HUES64 (cell line): ENCODE data around the gene MYH3.

Experiments
- H3K27ac ChIP-seq: 2 replicates; pipeline ENCODE4 v1.7.0; 2013; ENCODE audit warnings: low read depth, low read length, inconsistent platforms
- H3K27me3 ChIP-seq: 2 replicates; pipeline ENCODE4 v1.6.1; 2013; ENCODE audit warnings: mild to moderate bottlenecking, low read length; ENCODE audit not compliant: insufficient read depth
- H3K36me3 ChIP-seq: 2 replicates; pipeline ENCODE4 v1.6.1; 2013; ENCODE audit warnings: mild to moderate bottlenecking, low read length; ENCODE audit not compliant: insufficient read depth
- H3K4me1 ChIP-seq: 2 replicates; pipeline ENCODE4 v1.6.1; 2013; ENCODE audit warnings: mild to moderate bottlenecking, low read length, moderate library complexity; ENCODE audit not compliant: insufficient read depth
- H3K4me3 ChIP-seq: 2 replicates; pipeline ENCODE4 v1.5.1; 2013; ENCODE audit warnings: mild to moderate bottlenecking, low read length, moderate library complexity
- H3K9ac ChIP-seq: 2 replicates; pipeline ENCODE4 v1.6.1; 2013; ENCODE audit warnings: mild to moderate bottlenecking, low read depth, low read length
- H3K9me3 ChIP-seq: 2 replicates; pipeline ENCODE4 v1.6.1; 2013; ENCODE audit warnings: low read depth, low read length; ENCODE audit not compliant: insufficient read depth
- WGBS: fragments of 150-250, 120-280 bp; methylation state at CpG from one replicate; pipeline ENCODE4 v1.1.7; 2013; ENCODE audit warnings: missing lambda C conversion rate; 5-methylcytosine and 5-hydroxymethylcytosine counted together

The MYH3 gene

GRCh38 chr17:10674704-10675103 is 17.6 kb upstream of the MYH3 start:
- 95% methylated on average over 4 of the region's 4 CpGs for WGBS
- H3K27ac ChIP-seq, result no peak overlapping the region
- H3K4me1 ChIP-seq, result no peaks in the 10 kb centered on the region
- H3K36me3 ChIP-seq, result peaks cover 53% of the 10 kb centered on the region
- H3K4me3 ChIP-seq, result no peak overlapping the region
- no peaks in the 10 kb centered on the region for H3K27me3 ChIP-seq
- no peaks in the 10 kb centered on the region for H3K9me3 ChIP-seq
- H3K9ac ChIP-seq, result no peak overlapping the region

DNA sequence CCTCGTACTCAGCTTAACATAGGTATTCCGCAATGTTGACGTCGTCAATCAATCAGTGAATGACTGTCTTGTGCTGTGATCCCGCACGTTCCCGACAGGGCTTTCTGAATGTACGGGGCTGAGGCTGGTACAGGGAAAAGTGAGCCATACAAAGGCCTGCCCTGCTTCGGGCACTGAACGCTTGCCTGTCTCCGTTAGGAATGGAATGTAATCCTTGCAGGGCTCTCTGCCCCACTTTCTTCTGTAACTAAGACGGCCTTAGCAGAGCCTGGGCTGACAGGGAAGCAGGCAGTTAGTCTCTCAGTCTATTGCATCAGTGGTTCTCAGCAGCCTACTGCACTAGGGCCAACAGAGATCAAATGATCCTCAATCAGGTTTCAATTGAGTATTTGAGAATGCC is 16.2 kb upstream of the MYH3 start:
- peaks cover 39% of the 10 kb centered on the region for H3K36me3 ChIP-seq
- no peak overlapping the region for H3K9ac ChIP-seq
- no peaks in the 10 kb centered on the region for H3K9me3 ChIP-seq
- no peak overlapping the region for H3K27ac ChIP-seq
- H3K4me1 ChIP-seq, result no peaks in the 10 kb centered on the region
- H3K27me3 ChIP-seq, result no peaks in the 10 kb centered on the region
- no peak overlapping the region for H3K4me3 ChIP-seq
- 92% methylated on average over 12 of the region's 12 CpGs for whole genome bisulfite sequencing

DNA sequence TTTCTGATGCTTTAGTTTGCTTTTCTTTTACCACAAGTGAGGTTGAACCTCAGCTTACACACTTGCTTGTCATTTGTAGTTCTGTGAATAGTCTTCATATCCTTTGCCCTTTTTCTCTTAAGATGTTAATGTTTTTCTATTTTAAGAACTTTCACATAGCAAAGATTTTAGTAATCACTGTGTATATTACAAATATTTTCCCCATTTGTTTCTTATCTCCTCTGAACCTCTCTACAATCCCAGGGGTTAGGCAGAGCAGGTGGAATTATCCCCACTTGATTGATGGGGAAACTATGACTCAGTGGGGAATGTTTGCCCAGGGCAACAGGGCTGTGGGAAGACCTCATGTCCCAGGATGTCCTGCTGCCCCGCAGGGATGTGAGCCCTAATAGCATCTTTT is 11.7 kb upstream of the MYH3 start:
- no peak overlapping the region for H3K27ac ChIP-seq
- H3K36me3 ChIP-seq, result no peaks in the 10 kb centered on the region; the same call in 1 of the 2 replicates
- H3K9me3 ChIP-seq, result no peaks in the 10 kb centered on the region
- no peaks in the 10 kb centered on the region for H3K27me3 ChIP-seq
- WGBS, result 88% methylated on average over 1 of the region's 1 CpG
- H3K9ac ChIP-seq, result no peak overlapping the region
- no peak overlapping the region for H3K4me3 ChIP-seq
- H3K4me1 ChIP-seq, result no peaks in the 10 kb centered on the region

GRCh38 chr17:10666906-10667305 is 9.8 kb upstream of the MYH3 start:
- Histone ChIP-seq H3K4me1 (no peaks in the 10 kb centered on the region), H3K9me3 (no peaks in the 10 kb centered on the region), H3K36me3 (no peaks in the 10 kb centered on the region), H3K4me3 (no peak overlapping the region), H3K27ac (no peak overlapping the region), H3K9ac (no peak overlapping the region), H3K27me3 (no peaks in the 10 kb centered on the region)
- 86% methylated on average over 4 of the region's 5 CpGs for WGBS

DNA sequence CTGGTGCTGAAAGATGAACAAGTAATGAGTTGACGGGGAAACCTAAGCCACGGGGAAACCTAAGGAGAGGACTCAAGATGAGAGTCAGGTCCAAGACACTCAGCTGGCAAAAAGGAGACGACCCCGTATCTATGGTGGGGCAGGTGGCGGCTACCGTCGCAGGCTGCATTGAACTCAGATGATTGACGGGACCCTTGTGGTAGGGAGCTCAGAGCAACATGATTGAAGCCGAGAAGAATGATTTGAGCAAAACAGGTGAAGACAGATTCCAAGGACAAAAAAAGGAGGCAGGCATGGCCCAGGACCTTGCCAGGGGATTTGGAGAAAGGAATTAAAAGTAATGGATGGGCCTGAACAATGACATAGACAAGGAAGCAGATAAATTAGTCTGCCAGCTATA is 7.5 kb upstream of the MYH3 start:
- no peaks in the 10 kb centered on the region for H3K4me1 ChIP-seq
- H3K27me3 ChIP-seq, result no peaks in the 10 kb centered on the region
- WGBS, result 93% methylated on average over 9 of the region's 9 CpGs
- no peaks in the 10 kb centered on the region for H3K9me3 ChIP-seq
- no peak overlapping the region for H3K4me3 ChIP-seq
- H3K9ac ChIP-seq, result no peak overlapping the region
- H3K36me3 ChIP-seq, result no peaks in the 10 kb centered on the region
- no peak overlapping the region for H3K27ac ChIP-seq

GRCh38 chr17:10663231-10663630 is 6.1 kb upstream of the MYH3 start:
- Histone ChIP-seq H3K4me1 (no peaks in the 10 kb centered on the region), H3K4me3 (no peak overlapping the region), H3K36me3 (no peaks in the 10 kb centered on the region), H3K27me3 (no peaks in the 10 kb centered on the region), H3K27ac (no peak overlapping the region), H3K9me3 (no peaks in the 10 kb centered on the region), H3K9ac (no peak overlapping the region)
- WGBS, result 92% methylated on average over 6 of the region's 6 CpGs

DNA sequence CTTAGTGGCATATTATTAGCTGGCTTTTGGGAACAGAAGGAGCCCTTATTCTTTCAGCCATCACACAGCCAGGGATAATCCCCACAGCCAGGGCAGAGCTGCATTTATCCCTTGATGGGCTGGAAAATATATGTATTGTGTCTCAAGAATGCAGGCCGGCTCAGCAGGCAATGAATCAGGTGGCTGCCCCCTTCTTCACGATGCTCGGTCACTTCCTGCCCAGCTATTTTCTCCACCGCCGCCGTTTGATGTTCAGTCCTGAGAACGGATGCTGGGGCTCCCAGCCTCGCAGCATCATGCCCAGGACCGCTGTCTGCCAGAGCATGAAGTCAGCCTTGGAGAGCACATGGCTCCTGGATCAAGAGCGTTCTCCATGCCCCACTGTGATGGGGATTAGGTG is 4.3 kb upstream of the MYH3 start:
- Histone ChIP-seq H3K27me3 (no peaks in the 10 kb centered on the region), H3K36me3 (no peaks in the 10 kb centered on the region), H3K9me3 (no peaks in the 10 kb centered on the region), H3K4me1 (no peaks in the 10 kb centered on the region), H3K9ac (no peak overlapping the region), H3K4me3 (no peak overlapping the region), H3K27ac (no peak overlapping the region)
- WGBS, result 93% methylated on average over 10 of the region's 10 CpGs

- Histone ChIP-seq H3K9ac (no peak overlapping the region), H3K9me3 (no peaks in the 10 kb centered on the region), H3K27ac (no peak overlapping the region), H3K27me3 (no peaks in the 10 kb centered on the region), H3K36me3 (no peaks in the 10 kb centered on the region), H3K4me3 (no peak overlapping the region), H3K4me1 (no peaks in the 10 kb centered on the region)
- WGBS, result 92% methylated on average over 10 of the region's 10 CpGs
Measured at GRCh38 chr17:10657879-10658278, 770 bp upstream of the MYH3 start.

GRCh38 chr17:10653987-10654386 is 3.1 kb downstream of the MYH3 start:
- Histone ChIP-seq H3K27ac (no peak overlapping the region), H3K4me1 (no peaks in the 10 kb centered on the region), H3K27me3 (no peaks in the 10 kb centered on the region), H3K9ac (no peak overlapping the region), H3K4me3 (no peak overlapping the region), H3K36me3 (no peaks in the 10 kb centered on the region), H3K9me3 (no peaks in the 10 kb centered on the region)
- WGBS, result 93% methylated on average over 5 of the region's 5 CpGs

GRCh38 chr17:10652984-10653659 is 4.0 kb downstream of the MYH3 start:
- Histone ChIP-seq H3K4me3 (no peak overlapping the region), H3K36me3 (no peaks in the 10 kb centered on the region), H3K27ac (no peak overlapping the region), H3K9ac (no peak overlapping the region), H3K27me3 (no peaks in the 10 kb centered on the region), H3K9me3 (no peaks in the 10 kb centered on the region), H3K4me1 (no peaks in the 10 kb centered on the region)
- 95% methylated on average over 11 of the region's 11 CpGs for WGBS

- H3K4me3 ChIP-seq, result no peak overlapping the region
- no peaks in the 10 kb centered on the region for H3K9me3 ChIP-seq
- H3K36me3 ChIP-seq, result no peaks in the 10 kb centered on the region
- no peaks in the 10 kb centered on the region for H3K4me1 ChIP-seq
- no peak overlapping the region for H3K27ac ChIP-seq
- no peaks in the 10 kb centered on the region for H3K27me3 ChIP-seq
- 66% methylated on average over 7 of the region's 9 CpGs for WGBS
- H3K9ac ChIP-seq, result no peak overlapping the region
Measured at GRCh38 chr17:10651927-10652326, 5.2 kb downstream of the MYH3 start.

- Histone ChIP-seq H3K36me3 (no peaks in the 10 kb centered on the region), H3K27ac (no peak overlapping the region)
- 90% methylated on average over 4 of the region's 5 CpGs for WGBS
Measured at GRCh38 chr17:10649602-10650001, 7.5 kb downstream of the MYH3 start.

More at GRCh38 chr17:10649602-10650001, 7.5 kb downstream of the MYH3 start:
- no peak overlapping the region for H3K9ac ChIP-seq
- H3K4me3 ChIP-seq, result no peak overlapping the region
- no peaks in the 10 kb centered on the region for H3K27me3 ChIP-seq
- no peaks in the 10 kb centered on the region for H3K4me1 ChIP-seq
- no peaks in the 10 kb centered on the region for H3K9me3 ChIP-seq
